KMS-11 (cell line): ENCODE results near the gene WDFY2.

Source experiments
- H2AFZ ChIP-seq: fragments of 200-600 bp; sonication (generic); 2 replicates; pipeline ENCODE4 v1.6.1; 2016; ENCODE audit warnings: antibody characterized with exemption, mixed run types, low read depth
- H3K27ac ChIP-seq: fragments of 200-600 bp; sonication (generic); 2 replicates; pipeline ENCODE4 v1.6.1; 2016; ENCODE audit warnings: mild to moderate bottlenecking, mixed run types
- H3K27me3 ChIP-seq: fragments of 200-600 bp; sonication (generic); 2 replicates; pipeline ENCODE4 v1.6.1; 2017; ENCODE audit warnings: mild to moderate bottlenecking, low read depth, mixed run types, moderate library complexity; ENCODE audit not compliant: insufficient read depth
- H3K36me3 ChIP-seq: fragments of 200-600 bp; sonication (generic); 2 replicates; pipeline ENCODE4 v1.6.1; 2017; ENCODE audit warnings: mild to moderate bottlenecking, mixed run types; ENCODE audit not compliant: insufficient read depth
- H3K4me1 ChIP-seq: fragments of 200-600 bp; sonication (generic); 2 replicates; pipeline ENCODE4 v1.6.1; 2016; ENCODE audit warnings: mild to moderate bottlenecking, low read depth, mixed run types; ENCODE audit not compliant: poor library complexity, severe bottlenecking
- H3K4me2 ChIP-seq: fragments of 200-600 bp; sonication (generic); 2 replicates; pipeline ENCODE4 v1.7.0; 2016; ENCODE audit warnings: mild to moderate bottlenecking, mixed run types
- H3K4me3 ChIP-seq: fragments of 200-600 bp; sonication (generic); IDR thresholded peaks from 2 replicates; pipeline ENCODE4 v1.6.1; 2017; ENCODE audit warnings: low read depth, low read length, mixed read lengths; ENCODE audit not compliant: insufficient read depth
- H3K79me2 ChIP-seq: fragments of 200-600 bp; sonication (generic); 2 replicates; pipeline ENCODE4 v1.6.1; 2016; ENCODE audit warnings: low read depth, mixed run types; ENCODE audit not compliant: insufficient read depth
- H3K9ac ChIP-seq: fragments of 200-600 bp; sonication (generic); 2 replicates; pipeline ENCODE4 v1.6.1; 2016; ENCODE audit warnings: mild to moderate bottlenecking, mixed run types
- H4K20me1 ChIP-seq: fragments of 200-600 bp; sonication (generic); 2 replicates; pipeline ENCODE4 v1.6.1; 2016; ENCODE audit warnings: mild to moderate bottlenecking, mixed run types; ENCODE audit not compliant: insufficient read depth
- TF ChIP-seq, protein P1 (sequence below): fragments of 200-600 bp; sonication (generic); conservative IDR thresholded peaks from 2 replicates; pipeline ENCODE4 v1.6.1; 2017; ENCODE audit warnings: low read depth, mild to moderate bottlenecking, antibody characterized with exemption, low read length, moderate library complexity, mixed read lengths

Gene WDFY2

DNA sequence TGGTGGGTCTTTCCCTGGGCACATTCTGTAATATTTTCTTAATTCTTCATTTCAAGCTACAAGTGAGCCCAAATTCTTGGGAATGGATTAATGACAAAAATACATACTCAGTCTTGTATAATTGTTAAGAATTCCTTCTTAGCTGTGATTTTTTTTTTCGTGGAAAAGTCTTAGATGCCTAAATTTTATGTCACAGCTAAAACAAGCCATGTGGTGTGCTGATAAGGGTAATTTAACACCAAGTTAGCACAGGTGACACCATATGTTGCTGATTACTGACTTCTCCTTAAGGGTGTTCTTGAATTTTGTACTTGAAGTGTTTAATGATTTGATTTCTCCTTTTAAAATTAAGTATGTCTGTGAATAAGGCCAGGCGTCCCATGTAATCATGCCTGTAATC lies 29.3 kb downstream of the WDFY2 start:
- TF ChIP-seq, protein P1, sequence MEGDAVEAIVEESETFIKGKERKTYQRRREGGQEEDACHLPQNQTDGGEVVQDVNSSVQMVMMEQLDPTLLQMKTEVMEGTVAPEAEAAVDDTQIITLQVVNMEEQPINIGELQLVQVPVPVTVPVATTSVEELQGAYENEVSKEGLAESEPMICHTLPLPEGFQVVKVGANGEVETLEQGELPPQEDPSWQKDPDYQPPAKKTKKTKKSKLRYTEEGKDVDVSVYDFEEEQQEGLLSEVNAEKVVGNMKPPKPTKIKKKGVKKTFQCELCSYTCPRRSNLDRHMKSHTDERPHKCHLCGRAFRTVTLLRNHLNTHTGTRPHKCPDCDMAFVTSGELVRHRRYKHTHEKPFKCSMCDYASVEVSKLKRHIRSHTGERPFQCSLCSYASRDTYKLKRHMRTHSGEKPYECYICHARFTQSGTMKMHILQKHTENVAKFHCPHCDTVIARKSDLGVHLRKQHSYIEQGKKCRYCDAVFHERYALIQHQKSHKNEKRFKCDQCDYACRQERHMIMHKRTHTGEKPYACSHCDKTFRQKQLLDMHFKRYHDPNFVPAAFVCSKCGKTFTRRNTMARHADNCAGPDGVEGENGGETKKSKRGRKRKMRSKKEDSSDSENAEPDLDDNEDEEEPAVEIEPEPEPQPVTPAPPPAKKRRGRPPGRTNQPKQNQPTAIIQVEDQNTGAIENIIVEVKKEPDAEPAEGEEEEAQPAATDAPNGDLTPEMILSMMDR, result no peak
- Histone ChIP-seq H3K4me2 (no peak overlapping the region), H4K20me1 (no peaks in the 10 kb centered on the region), H3K27ac (no peak overlapping the region), H2AFZ (no peak overlapping the region), H3K36me3 (no peaks in the 10 kb centered on the region), H3K4me3 (no peak overlapping the region), H3K27me3 (no peaks in the 10 kb centered on the region), H3K79me2 (no peaks in the 10 kb centered on the region), H3K9ac (no peak overlapping the region), H3K4me1 (no peaks in the 10 kb centered on the region)

DNA sequence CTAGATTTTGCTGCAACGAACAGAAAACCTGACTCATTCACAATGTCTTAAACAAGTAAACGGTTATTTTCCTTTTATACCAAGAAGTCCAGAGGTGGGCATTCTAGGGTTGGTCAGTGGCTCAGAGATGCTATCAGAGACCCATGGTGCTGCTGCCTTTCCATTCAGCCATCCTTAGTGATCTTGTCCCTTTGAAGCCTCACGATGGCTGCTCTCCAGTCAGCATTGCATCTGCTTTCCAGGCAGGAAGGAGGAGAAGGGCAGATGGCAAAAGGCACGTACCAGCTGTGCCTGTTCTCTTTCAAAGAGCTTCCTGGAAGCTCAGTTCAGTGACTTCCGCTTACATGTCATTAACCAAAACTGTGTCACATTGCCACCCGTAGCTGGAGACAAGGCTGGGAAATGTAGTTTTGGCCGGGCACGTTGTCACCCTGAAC lies 30.1 kb downstream of the WDFY2 start:
- Histone ChIP-seq H4K20me1 (no peaks in the 10 kb centered on the region), H3K79me2 (no peaks in the 10 kb centered on the region), H3K36me3 (no peaks in the 10 kb centered on the region), H3K9ac (no peak overlapping the region), H3K27ac (no peak overlapping the region), H3K27me3 (no peaks in the 10 kb centered on the region), H3K4me2 (no peak overlapping the region), H2AFZ (no peak overlapping the region), H3K4me3 (no peak overlapping the region), H3K4me1 (no peaks in the 10 kb centered on the region)
- TF ChIP-seq, protein P1, result no peak

DNA sequence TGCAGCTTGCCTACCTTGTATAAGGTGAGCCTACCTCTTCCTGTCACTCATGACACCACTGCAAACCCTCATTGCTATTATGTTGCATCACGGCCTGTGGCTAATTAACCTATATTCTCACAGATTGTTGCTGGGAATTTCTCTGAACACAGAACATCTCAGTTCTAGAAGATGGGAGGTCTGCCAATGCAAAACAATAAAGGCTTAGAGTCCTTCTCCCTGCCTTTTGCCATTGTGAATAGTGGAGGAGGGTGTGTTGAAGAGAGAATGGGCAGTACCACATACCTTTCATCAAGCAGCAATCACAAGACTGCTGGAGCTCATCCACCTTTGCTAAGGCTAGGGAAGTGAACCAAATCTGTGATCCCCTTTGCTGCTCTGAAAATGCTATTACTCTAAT lies 34.4 kb downstream of the WDFY2 start:
- no peak overlapping the region for H3K4me3 ChIP-seq
- no peak overlapping the region for H2AFZ ChIP-seq
- no peak overlapping the region for H3K4me2 ChIP-seq
- no peaks in the 10 kb centered on the region for H4K20me1 ChIP-seq
- no peak overlapping the region for H3K9ac ChIP-seq
- no peaks in the 10 kb centered on the region for H3K79me2 ChIP-seq
- H3K36me3 ChIP-seq, result no peaks in the 10 kb centered on the region
- H3K27ac ChIP-seq, result no peak overlapping the region
- H3K27me3 ChIP-seq, result no peaks in the 10 kb centered on the region
- TF ChIP-seq, protein P1, result no peak
- no peaks in the 10 kb centered on the region for H3K4me1 ChIP-seq

- TF ChIP-seq, protein P1, result no peak
- Histone ChIP-seq H3K36me3 (no peaks in the 10 kb centered on the region), H3K9ac (no peak overlapping the region), H3K27ac (no peak overlapping the region), H3K27me3 (no peaks in the 10 kb centered on the region), H3K4me3 (no peak overlapping the region), H3K4me2 (no peak overlapping the region), H2AFZ (no peak overlapping the region), H4K20me1 (no peaks in the 10 kb centered on the region), H3K79me2 (no peaks in the 10 kb centered on the region), H3K4me1 (no peaks in the 10 kb centered on the region)
These were observed 35.4 kb downstream of the WDFY2 start for GRCh38 chr13:51619614-51620013.
